GM23248 (cell line): ENCODE measurements around the gene THAP4.

Source experiments
- EZH2 ChIP-seq: fragments of 200-600 bp; sonication (generic); IDR thresholded peaks from 2 replicates; pipeline ENCODE4 v1.6.1; 2018; ENCODE audit warnings: antibody characterized with exemption, mild to moderate bottlenecking; ENCODE audit not compliant: insufficient read depth, poor library complexity, severe bottlenecking
- EZH2phosphoT487 ChIP-seq: fragments of 200-600 bp; sonication (generic); IDR thresholded peaks from 2 replicates; pipeline ENCODE4 v1.6.1; 2018; ENCODE audit warnings: antibody characterized with exemption, moderate library complexity, mild to moderate bottlenecking, low read depth; ENCODE audit not compliant: insufficient read depth

DNA sequence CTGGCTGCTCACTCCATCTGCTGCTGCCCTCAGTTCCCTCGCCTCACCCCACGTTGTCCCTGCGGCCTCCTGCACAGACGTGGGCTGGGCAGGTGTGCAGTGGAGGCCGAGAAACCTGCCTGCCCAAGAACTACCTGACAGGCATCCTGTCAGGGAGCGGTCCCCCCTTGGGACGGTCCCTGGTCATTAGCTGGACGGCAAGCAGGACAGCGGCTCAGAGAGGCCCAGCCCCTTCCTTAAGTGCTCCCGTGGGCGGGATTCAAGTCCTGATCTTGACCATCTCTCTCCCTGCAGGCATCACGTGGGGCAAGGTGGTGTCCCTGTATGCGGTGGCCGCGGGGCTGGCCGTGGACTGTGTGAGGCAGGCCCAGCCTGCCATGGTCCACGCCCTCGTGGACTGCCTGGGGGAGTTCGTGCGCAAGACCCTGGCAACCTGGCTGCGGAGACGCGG, 67.1 kb downstream of the THAP4 start:
- no peak for TF ChIP-seq EZH2phosphoT487
- no peak for TF ChIP-seq EZH2
